Activated T-helper 1 cell treated with anti-CD3 and anti-CD28 coated beads, Interleukin-12 subunit alpha, Interleukin-12 subunit beta, Interleukin-2, Interleukin-4 antibody, amounts not matched to agents 30 ng/mL and 10 ng/mL and 1 ng/mL, durations not matched to agents 14 hours and 24 hours and 36 hours (primary cell): ENCODE data around the gene C1QTNF6. TPM values are rescaled to one million over a fixed set of nuclear protein-coding genes. Genes with fewer than 3 reads are reported as not detected.

Source experiments
- DNase-seq: peaks from one replicate; pipeline ENCODE4 v3.0.0; 2021; ENCODE audit warnings: low spot score
- H3K27ac Mint-ChIP-seq: one replicate; pipeline ENCODE4 v1.8.0; 2021; ENCODE audit warnings: mild to moderate bottlenecking, mixed read lengths
- H3K27me3 Mint-ChIP-seq: one replicate; pipeline ENCODE4 v1.8.0; 2022; ENCODE audit warnings: mild to moderate bottlenecking, moderate library complexity, mixed read lengths; ENCODE audit not compliant: insufficient read depth
- H3K36me3 Mint-ChIP-seq: one replicate; pipeline ENCODE4 v1.8.0; 2021; ENCODE audit warnings: low read depth, mixed read lengths
- H3K4me1 Mint-ChIP-seq: one replicate; pipeline ENCODE4 v1.8.0; 2021; ENCODE audit warnings: low read depth, mixed read lengths
- H3K4me3 Mint-ChIP-seq: one replicate; pipeline ENCODE4 v1.8.0; 2021; ENCODE audit warnings: mild to moderate bottlenecking, moderate library complexity, mixed read lengths
- H3K9me3 Mint-ChIP-seq: one replicate; pipeline ENCODE4 v1.8.0; 2021; ENCODE audit warnings: mixed read lengths
- intact Hi-C: fragments of 100-400 bp; cut with micrococcal nuclease; formaldehyde crosslinking; loops from one replicate; pipeline ENCODE4 v1.15.1; 2024
- total RNA-seq: library from RNA; stranded (reverse); gene quantifications from 2 replicates; pipeline ENCODE4 v1.2.3, GENCODE V29; 2022

C1QTNF6 gene
- total RNA-seq, 1 donor from 2014 or later = 4.9 TPM

- Mint-ChIP-seq H3K4me1 (peaks cover 74% of the 10 kb centered on the region), H3K4me3 (peak overlapping the region; percentile 52), H3K9me3 (peaks cover 5% of the 10 kb centered on the region), H3K36me3 (no peaks in the 10 kb centered on the region), H3K27me3 (no peaks in the 10 kb centered on the region), H3K27ac (peak overlapping the region; percentile 95)
- intact Hi-C loops = loop anchor here (1.0 to 2.0 kb wide), 10 partner anchors 12 to 302 kb away; partner anchors contain the start of gene NCF4
- peak; percentile 76 for DNase-seq
Observed at GRCh38 chr22:37162221-37163095, 25.6 kb downstream of the C1QTNF6 start.

- H3K27me3 Mint-ChIP-seq = no peaks in the 10 kb centered on the region
- intact Hi-C loops = no loop called here
- no peak for DNase-seq
- peak overlapping the region; percentile 52 for H3K4me3 Mint-ChIP-seq
- no peaks in the 10 kb centered on the region for H3K36me3 Mint-ChIP-seq
- H3K27ac Mint-ChIP-seq = peak overlapping the region; percentile 95
- peaks cover 5% of the 10 kb centered on the region for H3K9me3 Mint-ChIP-seq
- H3K4me1 Mint-ChIP-seq = peaks cover 69% of the 10 kb centered on the region
Observed at GRCh38 chr22:37161443-37161842, 26.6 kb downstream of the C1QTNF6 start.

- no peak overlapping the region for H3K4me3 Mint-ChIP-seq
- peak overlapping the region; percentile 35 for H3K27ac Mint-ChIP-seq
- peaks cover 79% of the 10 kb centered on the region for H3K4me1 Mint-ChIP-seq
- peaks cover 6% of the 10 kb centered on the region for H3K36me3 Mint-ChIP-seq
- peaks cover 10% of the 10 kb centered on the region for H3K9me3 Mint-ChIP-seq
- H3K27me3 Mint-ChIP-seq = no peaks in the 10 kb centered on the region
- DNase-seq = no peak
- intact Hi-C loops = no loop called here
Observed at GRCh38 chr22:37160027-37160426, 28.0 kb downstream of the C1QTNF6 start.

GRCh38 chr22:37158963-37159290 is 29.1 kb downstream of the C1QTNF6 start:
- H3K27me3 Mint-ChIP-seq = no peaks in the 10 kb centered on the region
- peaks cover 73% of the 10 kb centered on the region for H3K4me1 Mint-ChIP-seq
- peaks cover 10% of the 10 kb centered on the region for H3K9me3 Mint-ChIP-seq
- intact Hi-C loops = no loop called here
- H3K27ac Mint-ChIP-seq = peak overlapping the region; percentile 72
- no peak for DNase-seq
- H3K36me3 Mint-ChIP-seq = peaks cover 7% of the 10 kb centered on the region
- H3K4me3 Mint-ChIP-seq = no peak overlapping the region

- Mint-ChIP-seq H3K4me1 (peaks cover 67% of the 10 kb centered on the region), H3K27ac (peak overlapping the region; percentile 26), H3K36me3 (peaks cover 7% of the 10 kb centered on the region), H3K9me3 (peaks cover 10% of the 10 kb centered on the region), H3K4me3 (no peak overlapping the region), H3K27me3 (no peaks in the 10 kb centered on the region)
- DNase-seq = no peak
- intact Hi-C loops = no loop called here
Observed at GRCh38 chr22:37157516-37158285, 30.3 kb downstream of the C1QTNF6 start.

GRCh38 chr22:37156686-37157435 is 31.2 kb downstream of the C1QTNF6 start:
- H3K4me1 Mint-ChIP-seq = peaks cover 59% of the 10 kb centered on the region
- intact Hi-C loops = no loop called here
- H3K27me3 Mint-ChIP-seq = no peaks in the 10 kb centered on the region
- no peak for DNase-seq
- peaks cover 10% of the 10 kb centered on the region for H3K9me3 Mint-ChIP-seq
- peaks cover 7% of the 10 kb centered on the region for H3K36me3 Mint-ChIP-seq
- H3K4me3 Mint-ChIP-seq = no peak overlapping the region
- no peak overlapping the region for H3K27ac Mint-ChIP-seq

- DNase-seq = no peak
- Mint-ChIP-seq H3K4me1 (peaks cover 58% of the 10 kb centered on the region), H3K27ac (no peak overlapping the region), H3K4me3 (no peak overlapping the region), H3K9me3 (peaks cover 12% of the 10 kb centered on the region), H3K27me3 (no peaks in the 10 kb centered on the region), H3K36me3 (peaks cover 12% of the 10 kb centered on the region)
- intact Hi-C loops = no loop called here
Observed at GRCh38 chr22:37155971-37156370, 32.1 kb downstream of the C1QTNF6 start.

GRCh38 chr22:37154925-37155712 is 32.9 kb downstream of the C1QTNF6 start:
- no peaks in the 10 kb centered on the region for H3K27me3 Mint-ChIP-seq
- H3K4me1 Mint-ChIP-seq = peaks cover 66% of the 10 kb centered on the region
- intact Hi-C loops = no loop called here
- peaks cover 14% of the 10 kb centered on the region for H3K36me3 Mint-ChIP-seq
- H3K4me3 Mint-ChIP-seq = no peak overlapping the region
- no peak for DNase-seq
- H3K9me3 Mint-ChIP-seq = peaks cover 17% of the 10 kb centered on the region
- peak overlapping the region; percentile 71 for H3K27ac Mint-ChIP-seq

- Mint-ChIP-seq H3K4me1 (peaks cover 66% of the 10 kb centered on the region), H3K4me3 (no peak overlapping the region), H3K36me3 (peaks cover 17% of the 10 kb centered on the region), H3K9me3 (peaks cover 17% of the 10 kb centered on the region), H3K27me3 (no peaks in the 10 kb centered on the region), H3K27ac (no peak overlapping the region)
- DNase-seq = no peak
- intact Hi-C loops = no loop called here
Observed at GRCh38 chr22:37153901-37154300, 34.1 kb downstream of the C1QTNF6 start.

GRCh38 chr22:37151401-37151800 is 36.6 kb downstream of the C1QTNF6 start:
- peaks cover 17% of the 10 kb centered on the region for H3K9me3 Mint-ChIP-seq
- DNase-seq = no peak
- H3K27me3 Mint-ChIP-seq = no peaks in the 10 kb centered on the region
- peak overlapping the region; percentile 46 for H3K27ac Mint-ChIP-seq
- H3K36me3 Mint-ChIP-seq = peaks cover 39% of the 10 kb centered on the region
- H3K4me3 Mint-ChIP-seq = no peak overlapping the region
- intact Hi-C loops = loop anchor here (2.0 kb wide), 1 partner anchor 67 kb away; no protein-coding TSS in a partner anchor
- H3K4me1 Mint-ChIP-seq = peaks cover 72% of the 10 kb centered on the region

- no peaks in the 10 kb centered on the region for H3K27me3 Mint-ChIP-seq
- peaks cover 72% of the 10 kb centered on the region for H3K4me1 Mint-ChIP-seq
- H3K36me3 Mint-ChIP-seq = peaks cover 43% of the 10 kb centered on the region
- intact Hi-C loops = loop anchor here (1.0 to 2.0 kb wide), 3 partner anchors 12 to 80 kb away; no protein-coding TSS in a partner anchor
- peak overlapping the region; percentile 68 for H3K27ac Mint-ChIP-seq
- DNase-seq = no peak
- peaks cover 12% of the 10 kb centered on the region for H3K9me3 Mint-ChIP-seq
- peak overlapping the region; percentile 30 for H3K4me3 Mint-ChIP-seq
Observed at GRCh38 chr22:37150701-37151100, 37.3 kb downstream of the C1QTNF6 start.
